H1 (cell line): ENCODE data around the gene NLRP7. TPM values are rescaled to one million over a fixed set of nuclear protein-coding genes. Genes with fewer than 3 reads are reported as not detected.

Experiments used
- CTCF ChIA-PET: fragments of 300-600 bp; sonication (Branson Sonifier 250); formaldehyde crosslinking; loops from one replicate; lab custom pipeline; 2021; ENCODE audit not compliant: partially characterized antibody; lab: Charles Lee
- POLR2A ChIA-PET: fragments of 300-600 bp; sonication (Branson Sonifier 250); formaldehyde crosslinking; loops from one replicate; lab custom pipeline; 2021; ENCODE audit warnings: inconsistent platforms; ENCODE audit not compliant: partially characterized antibody; lab: Charles Lee
- DNase-seq, 2 experiments: peaks; one replicate each; pipeline versions ENCODE4 v3.0.0 to v3.0.0-alpha.2; 2010 to 2022; ENCODE audit warnings: low spot score in 2 of 2, low read depth in 1 of 2, mixed read lengths in 1 of 2
- FAIRE-seq: peaks from 2 replicates; lab custom pipeline; 2011; peaks lifted over from hg19 to GRCh38; lab: Jason Lieb, UNC
- H2AFZ ChIP-seq: 2 replicates; pipeline ENCODE4 v1.8.1; 2012; ENCODE audit warnings: low read length, inconsistent platforms
- H2AK5ac ChIP-seq: 2 replicates; pipeline ENCODE4 v1.6.1; 2013; ENCODE audit warnings: low read depth, low read length
- H2BK120ac ChIP-seq: replicated peaks from 2 replicates; pipeline ENCODE3; 2013; ENCODE audit warnings: low read depth, low read length, inconsistent platforms
- H2BK12ac ChIP-seq: 2 replicates; pipeline ENCODE4 v1.6.1; 2013; ENCODE audit warnings: low read depth, low read length
- H2BK15ac ChIP-seq: 2 replicates; pipeline ENCODE4 v1.6.1; 2013; ENCODE audit warnings: low read length
- H2BK20ac ChIP-seq: 2 replicates; pipeline ENCODE4 v1.6.1; 2013; ENCODE audit warnings: low read length
- H2BK5ac ChIP-seq: 2 replicates; pipeline ENCODE4 v1.6.1; 2013; ENCODE audit warnings: low read depth, low read length
- H3K14ac ChIP-seq: 2 replicates; pipeline ENCODE4 v1.6.1; 2013; ENCODE audit warnings: inconsistent platforms; ENCODE audit not compliant: insufficient read length
- H3K18ac ChIP-seq: 2 replicates; pipeline ENCODE4 v1.6.1; 2013; ENCODE audit warnings: low read length; ENCODE audit errors: extremely low read depth
- H3K23ac ChIP-seq: 2 replicates; pipeline ENCODE4 v1.6.1; 2013; ENCODE audit warnings: inconsistent platforms; ENCODE audit not compliant: insufficient read length
- H3K23me2 ChIP-seq: 2 replicates; pipeline ENCODE4 v1.6.1; 2013; ENCODE audit warnings: low read depth, low read length
- H3K27ac ChIP-seq: 2 replicates; pipeline ENCODE4 v1.6.1; 2011; ENCODE audit warnings: low read depth, low read length, inconsistent platforms
- H3K27me3 ChIP-seq, 4 experiments: replicated peaks in 1 of 4; 1 replicate in 1 of 4; 2 replicates in 3 of 4; pipeline versions ENCODE4 v1.6.1 to v1.8.1; 2011 to 2013; ENCODE audit warnings: low read length in 3 of 4, mild to moderate bottlenecking in 3 of 4, inconsistent platforms in 2 of 4, mixed read lengths in 2 of 4, moderate library complexity in 1 of 4; ENCODE audit not compliant: control insufficient read depth in 3 of 4, insufficient read depth in 3 of 4; ENCODE audit errors: extremely low read depth in 1 of 4
- H3K36me3 ChIP-seq, 4 experiments: 2 replicates each; pipeline versions ENCODE4 v1.6.1 to v1.8.1; 2011 to 2013; ENCODE audit warnings: mild to moderate bottlenecking in 4 of 4, low read length in 3 of 4, moderate library complexity in 2 of 4, control low read depth in 1 of 4, inconsistent platforms in 1 of 4; ENCODE audit not compliant: insufficient read depth in 4 of 4, control insufficient read depth in 2 of 4
- H3K4ac ChIP-seq: replicated peaks from 2 replicates; pipeline ENCODE3; 2013; ENCODE audit warnings: low read length, low read depth, mixed read lengths, inconsistent platforms; ENCODE audit not compliant: insufficient read length
- H3K4me1 ChIP-seq, 4 experiments: replicated peaks in 1 of 4; 1 replicate in 1 of 4; 2 replicates in 3 of 4; pipeline versions ENCODE4 v1.6.1 to v1.8.1; 2011 to 2013; ENCODE audit warnings: low read length in 3 of 4, inconsistent platforms in 2 of 4, mixed read lengths in 1 of 4; ENCODE audit not compliant: insufficient read depth in 4 of 4, control insufficient read depth in 3 of 4
- H3K4me2 ChIP-seq, 2 experiments: 2 replicates each; pipeline versions ENCODE4 v1.6.1 to v1.8.1; 2011 to 2013; ENCODE audit warnings: low read depth in 2 of 2, low read length in 2 of 2, control low read depth in 1 of 2, inconsistent platforms in 1 of 2, mild to moderate bottlenecking in 1 of 2; ENCODE audit not compliant: insufficient read depth in 1 of 2
- H3K4me3 ChIP-seq, 4 experiments: fragments of 200-600, 300-600 bp in 1 of 4; sonication (generic), shearing (Covaris generic), sonication (Bioruptor Twin) in 1 of 4; 2 replicates each; pipeline versions ENCODE4 v1.5.1 to v1.8.1; 2011 to 2016; ENCODE audit warnings: low read length in 4 of 4, low read depth in 3 of 4, control low read depth in 2 of 4, inconsistent platforms in 2 of 4, mild to moderate bottlenecking in 2 of 4, mixed read lengths in 1 of 4, moderate library complexity in 1 of 4; ENCODE audit not compliant: insufficient read depth in 2 of 4; ENCODE audit errors: extremely low read depth in 1 of 4
- H3K56ac ChIP-seq: replicated peaks from 2 replicates; pipeline ENCODE3; 2013; ENCODE audit warnings: low read depth, mild to moderate bottlenecking, mixed read lengths, low read length, inconsistent platforms; ENCODE audit not compliant: insufficient read length
- H3K79me1 ChIP-seq: 2 replicates; pipeline ENCODE4 v1.6.1; 2013; ENCODE audit warnings: low read depth, low read length, control low read depth
- H3K79me2 ChIP-seq, 2 experiments: 2 replicates each; pipeline versions ENCODE4 v1.6.1 to v1.8.1; 2012 to 2013; ENCODE audit warnings: low read length in 2 of 2, mild to moderate bottlenecking in 2 of 2, inconsistent platforms in 1 of 2; ENCODE audit not compliant: insufficient read depth in 2 of 2, control insufficient read depth in 1 of 2
- H3K9ac ChIP-seq, 4 experiments: replicated peaks in 1 of 4; 1 replicate in 1 of 4; 2 replicates in 3 of 4; pipeline versions ENCODE4 v1.6.1 to v1.8.1; 2011 to 2013; ENCODE audit warnings: low read depth in 3 of 4, low read length in 3 of 4, control low read depth in 2 of 4, mild to moderate bottlenecking in 2 of 4, moderate library complexity in 2 of 4, inconsistent platforms in 1 of 4; ENCODE audit errors: extremely low read depth in 1 of 4
- H3K9me3 ChIP-seq, 2 experiments: 2 replicates each; pipeline versions ENCODE4 v1.6.1 to v1.8.1; 2012 to 2013; ENCODE audit warnings: mild to moderate bottlenecking in 2 of 2, moderate library complexity in 2 of 2, control low read depth in 1 of 2, inconsistent platforms in 1 of 2, low read depth in 1 of 2, low read length in 1 of 2, mixed read lengths in 1 of 2; ENCODE audit not compliant: insufficient read depth in 2 of 2
- H4K20me1 ChIP-seq, 2 experiments: replicated peaks in 1 of 2; 2 replicates each; pipeline versions ENCODE3 to v1.8.1; 2011 to 2013; ENCODE audit warnings: inconsistent platforms in 2 of 2, low read length in 2 of 2, mild to moderate bottlenecking in 1 of 2; ENCODE audit not compliant: insufficient read depth in 2 of 2, control insufficient read depth in 1 of 2
- H4K5ac ChIP-seq: 2 replicates; pipeline ENCODE4 v1.6.1; 2013; ENCODE audit warnings: low read length, low read depth, mixed read lengths, inconsistent platforms; ENCODE audit not compliant: insufficient read length
- H4K8ac ChIP-seq: 2 replicates; pipeline ENCODE4 v1.8.0; 2013; ENCODE audit warnings: mild to moderate bottlenecking, moderate library complexity, low read length, inconsistent platforms; ENCODE audit not compliant: insufficient read depth; ENCODE audit errors: extremely low read depth
- H4K91ac ChIP-seq: replicated peaks from 2 replicates; pipeline ENCODE3; 2013; ENCODE audit warnings: low read length, mixed read lengths, inconsistent platforms; ENCODE audit not compliant: insufficient read length
- BRCA1 ChIP-seq: IDR thresholded peaks from 2 replicates; pipeline ENCODE4 v1.6.1; 2012; ENCODE audit warnings: low read depth, low read length, improper control_type of control experiment
- EGR1 ChIP-seq: IDR thresholded peaks from 2 replicates; pipeline ENCODE4 v1.6.1; 2011; ENCODE audit warnings: low read depth, low read length, borderline replicate concordance
- KDM5A ChIP-seq: fragments of 200-600 bp; IDR thresholded peaks from 2 replicates; pipeline ENCODE4 v1.7.1; 2012; ENCODE audit warnings: mild to moderate bottlenecking, low read length, inconsistent platforms, mixed read lengths
- POLR2A ChIP-seq, 2 experiments: IDR thresholded peaks; 1 replicate in 1 of 2; 2 replicates in 1 of 2; pipeline ENCODE4 v1.6.1; 2011; ENCODE audit warnings: low read depth in 2 of 2, low read length in 2 of 2, mild to moderate bottlenecking in 2 of 2; ENCODE audit errors: control extremely low read depth in 1 of 2
- TAF7 ChIP-seq: optimal IDR thresholded peaks from 2 replicates; pipeline ENCODE3; 2011; ENCODE audit warnings: low read depth, mild to moderate bottlenecking, inconsistent platforms, low read length, moderate library complexity, borderline replicate concordance
- TBP ChIP-seq: IDR thresholded peaks from 2 replicates; pipeline ENCODE4 v1.6.1; 2011; ENCODE audit warnings: low read depth, low read length, improper control_type of control experiment
- TCF12 ChIP-seq: IDR thresholded peaks from 2 replicates; pipeline ENCODE4 v1.6.1; 2011; ENCODE audit warnings: low read depth, mild to moderate bottlenecking, low read length
- ZNF274 ChIP-seq: IDR thresholded peaks from 2 replicates; pipeline ENCODE4 v1.7.0; 2012; ENCODE audit warnings: low read length, borderline replicate concordance; ENCODE audit errors: extremely low read depth
- WGBS, 2 experiments: shearing (Covaris generic) in 1 of 2; methylation state at CpG; one replicate each; pipeline versions ENCODE4 v1.1.6 to v1.1.7; 2013 to 2015; ENCODE audit warnings: low lambda C conversion rate in 2 of 2, mixed read lengths in 2 of 2, inconsistent platforms in 1 of 2, low coverage in 1 of 2, missing lambda C conversion rate in 1 of 2; ENCODE audit not compliant: insufficient replicate concordance in 2 of 2, insufficient coverage in 1 of 2, insufficient read length in 1 of 2; ENCODE audit errors: extremely low coverage in 1 of 2, missing lambda C conversion rate in 1 of 2; 5-methylcytosine and 5-hydroxymethylcytosine counted together
- polyA plus RNA-seq, 7 experiments: library from polyadenylated mRNA; depleted of rRNA in 3 of 7; stranded (reverse) in 5 of 7; unstranded in 2 of 7; fragments of >200 nt in 5 of 7; fragments of 200-250 nt in 2 of 7; gene quantifications; 1 replicate in 5 of 7; 2 replicates in 1 of 7; 4 replicates in 1 of 7; pipeline versions ENCODE4 v1.2.1 to v1.2.3, GENCODE V29; 2011 to 2013; ENCODE audit warnings: missing spikeins in 2 of 7, mixed read lengths in 2 of 7
- total RNA-seq: library from RNA; stranded (reverse); fragmentation: NEBNext Ultra II Directional; extraction: Animal tissue kit (Norgen Biotek cat#: 25700); gene quantifications from 2 replicates; pipeline ENCODE4 v1.2.1, GENCODE V29; 2021
- TF ChIP-seq, protein P1 (sequence below): IDR thresholded peaks from 2 replicates; pipeline ENCODE4 v1.6.1; 2011; ENCODE audit warnings: low read depth, mild to moderate bottlenecking, low read length; ENCODE audit not compliant: insufficient read depth
- TF ChIP-seq, protein P2 (sequence below), 3 experiments: IDR thresholded peaks; 1 replicate in 2 of 3; 2 replicates in 1 of 3; pipeline versions ENCODE4 v1.5.1 to v1.6.1; 2011; ENCODE audit warnings: low read length in 3 of 3, mild to moderate bottlenecking in 3 of 3, inconsistent platforms in 2 of 3, low read depth in 1 of 3, moderate library complexity in 1 of 3; ENCODE audit not compliant: insufficient read depth in 1 of 3; ENCODE audit errors: control extremely low read depth in 1 of 3

NLRP7 gene
- total and polyA plus RNA-seq, 2 of the 8 experiments (the other 6 are each of a cell fraction or from before 2014, with no cell fraction given), result 0.91 to 1.2 TPM

DNA sequence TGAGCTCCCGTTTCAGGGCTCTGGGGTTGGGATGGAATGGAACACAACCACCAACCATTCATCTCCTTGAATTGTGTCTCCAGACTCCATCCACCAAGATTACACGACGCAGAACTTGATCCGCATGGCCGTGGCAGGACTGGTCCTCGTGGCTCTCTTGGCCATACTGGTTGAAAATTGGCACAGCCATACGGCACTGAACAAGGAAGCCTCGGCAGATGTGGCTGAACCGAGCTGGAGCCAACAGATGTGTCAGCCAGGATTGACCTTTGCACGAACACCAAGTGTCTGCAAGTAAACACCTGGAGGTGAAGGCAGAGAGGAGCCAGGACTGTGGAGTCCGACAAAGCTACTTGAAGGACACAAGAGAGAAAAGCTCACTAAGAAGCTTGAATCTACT is 57.8 kb downstream of the NLRP7 start:
- Histone ChIP-seq H3K56ac (no peak overlapping the region), H2AK5ac (0 out of 2 replicates have a peak overlapping the region, but pooled peaks have one; percentile 3), H3K36me3 (no peaks in the 10 kb centered on the region), H3K9ac (no peak overlapping the region), H2BK15ac (peak overlapping the region; percentile 83; the same call in 1 of the 2 replicates), H3K27ac (no peak overlapping the region), H2BK120ac (no peak overlapping the region), H3K14ac (no peak overlapping the region), H4K8ac (peak overlapping the region; percentile 19; the same call in 1 of the 2 replicates), H2BK12ac (peak overlapping the region; percentile 52; the same call in 1 of the 2 replicates), H2BK5ac (no peak overlapping the region), H3K23me2 (no peaks in the 10 kb centered on the region; the same call in 1 of the 2 replicates), H3K4ac (no peak overlapping the region), H3K27me3 (no peaks in the 10 kb centered on the region), H3K79me2 (no peaks in the 10 kb centered on the region), H2BK20ac (peak overlapping the region; percentile 92; the same call in 1 of the 2 replicates), H4K91ac (peak overlapping the region; percentile 52), H4K20me1 (no peaks in the 10 kb centered on the region), H2AFZ (no peak overlapping the region; the same call in 1 of the 2 replicates), H3K4me1 (peaks cover 0 to 4% (median 0%) of the 10 kb centered on the region in 4 experiments; a peak in 2 of 7 replicates), H3K18ac (no peak overlapping the region), H3K4me2 (no peak overlapping the region), H3K4me3 (no peak overlapping the region), H4K5ac (no peak overlapping the region), H3K9me3 (no peaks in the 10 kb centered on the region), H3K79me1 (no peaks in the 10 kb centered on the region), H3K23ac (no peak overlapping the region)
- DNase-seq (no peak), FAIRE-seq (no peak)
- 90% methylated on average over 11 of the region's 11 CpGs; no CpG with 5 or more reads in 1 of the 2 experiments for WGBS, 2 experiments
- ChIA-PET POLR2A (interaction anchor here (1.5 to 1.7 kb wide), 3 partner anchors 9 to 163 kb away, joined by 3 to 5 read pairs (median 4); no protein-coding TSS in a partner anchor), CTCF (interaction anchor here (1.2 to 2.8 kb wide), 3 partner anchors 8 to 33 kb away, joined by 3 to 20 read pairs (median 11); no protein-coding TSS in a partner anchor)
- TF ChIP-seq EGR1 (no peak), TBP (no peak), TAF7 (no peak), KDM5A (no peak), TCF12 (no peak), POLR2A (IDR thresholded peaks at IDR 0.05; ENCODE audit: control extremely low read depth in 1 of 2, low read depth in 2 of 2, low read length in 2 of 2) (no peak), BRCA1 (no peak), ZNF274 (no peak)
- TF ChIP-seq, protein P1, sequence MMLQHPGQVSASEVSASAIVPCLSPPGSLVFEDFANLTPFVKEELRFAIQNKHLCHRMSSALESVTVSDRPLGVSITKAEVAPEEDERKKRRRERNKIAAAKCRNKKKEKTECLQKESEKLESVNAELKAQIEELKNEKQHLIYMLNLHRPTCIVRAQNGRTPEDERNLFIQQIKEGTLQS, result no peak
- TF ChIP-seq, protein P2, sequence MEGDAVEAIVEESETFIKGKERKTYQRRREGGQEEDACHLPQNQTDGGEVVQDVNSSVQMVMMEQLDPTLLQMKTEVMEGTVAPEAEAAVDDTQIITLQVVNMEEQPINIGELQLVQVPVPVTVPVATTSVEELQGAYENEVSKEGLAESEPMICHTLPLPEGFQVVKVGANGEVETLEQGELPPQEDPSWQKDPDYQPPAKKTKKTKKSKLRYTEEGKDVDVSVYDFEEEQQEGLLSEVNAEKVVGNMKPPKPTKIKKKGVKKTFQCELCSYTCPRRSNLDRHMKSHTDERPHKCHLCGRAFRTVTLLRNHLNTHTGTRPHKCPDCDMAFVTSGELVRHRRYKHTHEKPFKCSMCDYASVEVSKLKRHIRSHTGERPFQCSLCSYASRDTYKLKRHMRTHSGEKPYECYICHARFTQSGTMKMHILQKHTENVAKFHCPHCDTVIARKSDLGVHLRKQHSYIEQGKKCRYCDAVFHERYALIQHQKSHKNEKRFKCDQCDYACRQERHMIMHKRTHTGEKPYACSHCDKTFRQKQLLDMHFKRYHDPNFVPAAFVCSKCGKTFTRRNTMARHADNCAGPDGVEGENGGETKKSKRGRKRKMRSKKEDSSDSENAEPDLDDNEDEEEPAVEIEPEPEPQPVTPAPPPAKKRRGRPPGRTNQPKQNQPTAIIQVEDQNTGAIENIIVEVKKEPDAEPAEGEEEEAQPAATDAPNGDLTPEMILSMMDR (IDR thresholded peaks at IDR 0.05; ENCODE audit: control extremely low read depth in 1 of 3, insufficient read depth in 1 of 3, low read depth in 1 of 3, low read length in 3 of 3), result no peak
